ENCODE results near the gene BSCL2.
A peak's percentile ranks its signal among the peaks of the same experiment; 100 is the strongest.
"Not testable (repeated sequence)": the region's sequence is repeated elsewhere in the genome, so short reads cannot be mapped to it uniquely, and the experiment has no call there.

BSCL2 gene

DNA sequence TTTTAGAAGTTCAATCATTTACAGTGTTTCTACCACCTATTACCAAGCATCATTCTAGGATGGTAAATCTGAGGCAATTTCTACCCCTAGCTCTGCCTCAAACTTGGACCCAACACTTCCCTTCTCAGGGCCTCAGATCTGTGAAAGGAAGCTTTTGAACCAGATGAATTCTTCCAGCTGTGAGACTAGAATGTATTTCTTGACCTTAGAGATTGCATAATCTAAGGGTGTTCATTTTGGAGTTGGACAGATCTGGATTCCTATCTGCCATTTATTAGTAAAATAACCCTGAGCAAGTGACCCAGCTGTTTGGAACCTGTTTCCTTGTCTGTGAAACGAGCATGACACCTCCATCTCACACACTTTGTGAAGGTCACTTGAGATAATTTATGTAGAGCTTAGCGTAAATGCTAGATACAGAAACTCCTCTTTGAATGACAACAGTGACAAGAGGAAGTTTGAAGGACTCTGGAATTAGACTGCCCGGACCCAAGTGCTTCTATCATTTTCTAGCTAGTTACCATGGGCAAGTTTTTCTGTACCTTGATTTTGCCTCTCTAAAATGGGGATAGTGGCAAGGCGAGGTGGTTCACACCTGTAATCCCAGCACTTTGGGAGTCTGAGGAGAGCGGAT, 50.3 kb downstream of the BSCL2 start:
- DNase-seq (ENCODE audit: low read depth in 2 of 2): no peak

DNA sequence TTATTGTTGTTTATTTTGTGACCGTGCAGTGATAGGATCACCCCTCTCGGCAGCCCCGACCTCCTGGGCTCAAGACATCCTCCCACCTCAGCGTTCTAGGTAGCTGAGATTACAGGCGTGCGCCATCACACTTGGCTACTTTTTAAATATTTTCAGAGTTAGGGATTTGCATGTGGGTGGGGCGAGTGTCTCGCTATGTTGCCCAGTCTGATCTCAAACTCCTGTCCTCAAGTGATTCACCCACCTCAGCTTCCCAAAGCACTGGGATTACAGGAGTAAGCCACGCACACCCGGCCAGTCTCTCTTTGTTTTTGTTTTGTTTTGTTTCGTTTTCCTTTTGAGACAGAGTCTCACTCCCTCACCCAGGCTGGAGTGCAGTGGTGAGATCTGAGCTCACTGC, 52.9 kb downstream of the BSCL2 start:
- no peak for DNase-seq (ENCODE audit: low read depth in 2 of 2)

DNA sequence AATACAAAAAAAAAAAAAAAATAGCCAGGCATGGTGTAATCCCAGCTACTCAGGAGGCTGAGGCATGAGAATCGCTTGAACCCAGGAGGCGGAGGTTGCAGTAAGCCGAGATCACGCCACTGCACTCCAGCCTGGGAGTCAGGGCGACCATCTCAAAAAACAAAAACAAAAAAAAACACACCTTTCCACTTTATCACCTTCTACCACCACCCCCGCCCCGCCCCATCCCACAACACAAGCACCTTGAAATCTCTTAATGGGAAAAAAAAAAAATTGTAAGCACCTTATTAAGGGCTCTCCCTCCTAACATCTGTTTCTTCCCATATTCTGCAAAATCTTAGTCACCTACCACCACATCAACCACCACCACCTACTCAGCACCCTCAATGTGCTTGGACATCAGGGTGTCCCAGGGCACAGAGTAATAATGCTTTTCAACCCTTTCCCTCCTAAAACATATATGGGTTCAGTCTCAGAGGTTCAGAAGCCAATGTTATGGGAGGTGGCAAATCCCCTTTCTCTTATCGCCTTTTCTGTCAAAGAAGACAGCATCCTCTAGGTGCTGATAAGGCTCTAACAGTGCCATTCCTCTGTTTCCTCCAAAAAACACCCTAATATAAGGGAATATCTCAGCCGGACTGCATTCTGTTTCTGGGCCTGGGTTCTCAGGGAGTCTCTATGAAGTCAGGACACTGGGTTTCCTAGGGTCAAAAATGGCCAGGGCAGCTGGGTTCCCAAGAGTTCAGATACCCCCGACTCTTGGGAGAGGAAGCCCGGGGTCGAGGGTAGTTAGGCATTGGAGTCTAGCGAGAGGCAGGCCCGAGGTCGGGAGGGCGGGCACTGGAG, 54.8 kb downstream of the BSCL2 start:
- DNase-seq (ENCODE audit: low read depth in 2 of 2): no peak

DNA sequence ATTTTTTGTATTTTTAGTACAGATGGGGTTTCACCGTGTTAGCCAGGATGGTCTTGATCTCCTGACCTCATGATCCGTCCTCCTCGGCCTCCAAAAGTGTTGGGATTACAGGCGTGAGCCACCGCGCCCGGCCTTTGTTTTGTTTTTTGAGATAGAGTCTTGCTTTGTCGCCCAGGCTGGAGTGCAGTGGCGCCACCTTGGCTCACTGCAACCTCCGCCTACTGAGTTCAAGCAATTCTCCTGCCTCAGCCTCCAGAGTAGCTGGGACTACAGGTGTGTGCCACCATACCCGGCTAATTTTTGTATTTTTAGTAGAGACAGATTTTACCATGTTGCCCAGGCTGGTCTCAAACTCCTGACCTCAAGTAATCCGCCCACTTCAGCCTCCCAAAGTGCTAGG, 56.9 kb downstream of the BSCL2 start:
- not testable (repeated sequence) for DNase-seq (ENCODE audit: low read depth in 2 of 2)

DNA sequence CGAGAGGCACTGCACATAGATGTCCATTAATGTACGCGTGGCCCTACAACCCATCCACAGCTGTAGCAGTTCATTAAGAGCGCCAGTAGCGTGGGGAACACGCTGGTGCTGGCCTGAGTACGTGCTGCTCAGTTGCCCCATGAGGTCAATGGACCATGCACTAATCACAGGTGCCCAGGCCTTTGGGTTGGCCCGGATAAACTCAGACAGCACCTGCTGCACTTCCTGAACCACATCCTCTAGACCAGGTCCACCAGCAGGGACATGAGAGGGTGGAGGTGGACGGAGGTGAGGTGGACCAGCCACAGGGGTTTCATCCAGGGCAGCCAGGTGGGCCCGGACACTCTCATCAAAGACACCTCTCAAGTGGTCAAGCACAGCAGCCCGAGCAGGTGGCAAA, 57.7 kb downstream of the BSCL2 start:
- DNase-seq (ENCODE audit: low read depth in 2 of 2): no peak

DNA sequence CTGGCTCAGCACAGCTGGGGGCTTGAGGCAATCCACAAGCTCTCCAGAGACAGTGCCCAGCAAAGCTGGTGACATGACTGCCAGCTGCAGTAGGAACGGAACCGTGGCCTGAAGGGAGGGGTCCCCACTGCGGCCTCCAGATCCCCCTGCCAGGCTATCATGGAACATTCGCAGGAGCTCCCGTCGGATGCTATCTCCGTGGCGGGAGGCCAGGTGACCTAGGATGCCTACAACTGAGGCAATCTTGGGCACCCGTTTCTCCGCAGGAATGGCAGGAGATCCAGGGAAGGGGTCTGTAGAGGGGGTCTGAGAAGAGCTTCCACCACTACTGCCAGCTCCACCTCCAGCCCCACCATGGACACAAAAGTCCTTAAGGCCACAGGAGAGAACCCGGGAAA, 58.3 kb downstream of the BSCL2 start:
- DNase-seq (ENCODE audit: low read depth in 2 of 2): no peak

DNA sequence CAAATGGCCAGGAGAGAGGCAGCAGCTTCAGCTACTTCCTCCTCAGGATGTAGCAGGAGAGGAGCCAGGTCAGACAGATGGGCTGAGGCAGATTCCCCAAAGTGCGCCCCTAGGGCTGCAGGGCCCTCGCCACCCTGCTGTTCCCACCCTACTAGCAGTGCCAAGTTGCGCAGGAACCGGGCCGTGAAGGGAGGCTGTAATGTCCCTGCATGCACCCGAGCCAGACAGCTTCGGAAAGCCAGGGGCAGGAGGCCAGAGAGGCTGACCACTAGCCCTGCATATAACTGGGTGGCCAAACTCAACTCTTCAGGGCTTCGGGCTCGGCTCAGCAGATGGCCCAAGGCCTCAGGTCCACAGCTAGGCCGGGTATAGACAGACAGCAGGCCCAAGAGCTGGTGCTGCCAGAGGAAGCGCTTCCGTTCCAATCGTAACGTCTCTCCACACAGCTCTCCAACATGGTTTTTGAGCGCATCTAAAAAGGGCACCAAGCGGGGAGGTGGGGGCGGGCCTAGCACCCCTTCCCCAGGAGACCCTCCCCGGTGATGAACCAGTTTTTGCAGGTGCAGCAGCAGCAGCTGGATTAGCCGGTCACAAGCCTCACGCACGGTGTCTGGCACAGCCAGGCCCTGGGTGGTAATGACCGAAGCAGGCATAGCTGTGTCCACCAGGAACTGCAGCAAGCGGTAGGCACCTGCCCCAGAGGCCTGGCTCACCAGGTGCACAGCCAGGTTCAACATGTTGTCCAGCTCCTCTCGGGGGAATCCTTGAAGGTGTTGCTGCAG, 58.8 kb downstream of the BSCL2 start:
- no peak for DNase-seq (ENCODE audit: low read depth in 2 of 2)

DNA sequence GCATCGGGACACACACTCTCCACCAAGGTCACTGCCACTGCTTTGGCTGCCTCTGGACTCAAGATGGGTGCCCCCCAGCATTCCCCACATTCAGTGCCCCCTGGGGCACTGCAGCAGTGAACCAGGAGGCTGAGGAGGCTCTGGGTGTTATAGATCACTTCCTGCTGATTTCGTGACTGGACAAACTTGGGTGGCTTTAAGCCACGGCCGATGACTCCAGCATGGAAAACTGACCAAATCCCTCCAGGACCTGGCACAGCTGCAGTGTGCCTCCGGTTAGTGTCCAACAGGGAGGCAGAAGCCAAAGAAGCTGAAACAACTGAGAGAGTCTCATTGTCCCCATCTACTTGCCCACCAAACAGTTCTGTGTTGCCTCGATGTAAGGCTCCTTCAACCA, 59.6 kb downstream of the BSCL2 start:
- no peak for DNase-seq (ENCODE audit: low read depth in 2 of 2)

DNA sequence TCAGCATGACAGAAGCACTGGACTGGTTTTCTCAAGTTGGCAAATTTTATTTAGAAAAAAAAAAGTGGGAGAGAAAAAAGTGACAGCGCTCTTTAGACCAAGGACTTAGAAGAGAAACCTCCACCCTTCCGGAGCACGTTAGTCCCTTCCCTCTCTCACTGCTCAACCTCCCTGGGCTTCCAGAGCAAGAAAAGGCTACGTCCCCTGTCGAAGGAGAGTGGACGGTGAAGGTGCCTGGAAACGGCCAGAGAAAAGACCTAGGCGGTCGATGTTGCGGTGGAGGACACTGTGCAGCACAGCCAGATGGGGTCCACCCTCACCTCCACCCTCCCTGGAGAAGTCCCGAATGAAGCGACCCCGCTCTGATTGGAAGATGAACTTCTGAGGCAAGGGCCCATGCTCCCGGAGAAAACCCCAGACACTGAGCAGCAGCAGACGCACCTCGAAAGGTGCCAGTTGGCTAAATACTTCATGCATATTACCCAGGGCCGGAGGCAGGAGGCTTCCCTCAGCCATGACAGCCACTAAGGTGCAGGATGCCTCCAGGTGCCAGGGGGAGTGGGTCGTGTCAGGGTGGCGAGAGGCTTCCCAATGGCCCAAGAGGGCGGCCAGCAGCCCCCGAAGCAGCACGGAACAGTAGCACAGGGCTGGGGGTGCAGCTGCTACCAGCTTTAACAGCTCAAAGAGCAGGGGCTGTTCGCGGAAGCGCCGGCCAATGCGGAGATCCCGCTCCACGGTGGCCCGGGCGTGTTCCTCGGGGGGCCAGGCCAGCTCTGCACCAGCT, 60.2 kb downstream of the BSCL2 start:
- DNase-seq (ENCODE audit: low read depth in 2 of 2): no peak

DNA sequence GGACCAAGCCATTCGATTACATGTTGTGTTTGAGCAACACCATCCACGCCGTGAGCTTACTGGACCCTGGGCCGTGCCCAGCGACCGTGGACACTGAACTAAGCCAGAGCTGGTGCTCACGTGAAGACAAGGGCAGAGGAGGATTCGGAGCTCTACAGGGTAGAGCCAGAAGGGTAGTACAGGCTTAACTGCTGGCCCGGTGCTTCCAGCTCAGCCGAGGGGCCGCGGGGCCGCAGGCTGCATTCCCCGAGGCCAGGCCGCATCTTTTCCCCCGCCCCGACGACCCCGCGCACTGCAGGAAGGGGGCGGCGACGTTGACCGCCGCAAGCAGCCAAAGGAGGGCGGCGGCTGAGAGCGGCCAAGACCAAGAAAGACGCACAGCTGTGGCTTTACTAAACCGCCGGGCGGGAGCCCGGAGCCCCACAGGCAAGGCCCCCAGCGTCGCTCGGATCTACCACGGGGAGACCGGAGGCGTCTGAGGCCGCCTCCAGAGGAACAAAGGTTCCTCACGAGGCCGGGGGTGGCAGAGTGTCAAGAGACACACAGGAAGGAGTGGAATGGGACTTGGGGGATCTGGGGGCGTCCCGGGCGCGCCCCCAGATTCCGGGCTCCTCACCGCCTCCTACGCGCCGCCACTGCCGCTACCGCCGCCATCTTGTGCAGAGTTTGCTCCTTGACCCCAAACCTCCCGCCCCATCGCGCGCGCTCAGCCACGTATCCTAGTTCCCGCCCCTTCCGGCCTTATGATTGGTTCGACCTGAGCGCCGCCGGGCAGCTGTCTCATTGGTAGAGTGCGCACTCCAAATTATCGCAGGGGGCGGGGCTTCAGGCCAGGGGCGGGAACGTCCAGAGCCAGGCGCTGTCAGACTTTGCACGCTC, 61.0 kb downstream of the BSCL2 start, which contains the start of gene GANAB:
Gene GANAB (minus strand): TSS at position 668 of the 879 bp plus-strand sequence. CDS start 14 bp downstream, at position 654.
- peak; percentile 99 to 100 for DNase-seq (ENCODE audit: low read depth in 2 of 2)

DNA sequence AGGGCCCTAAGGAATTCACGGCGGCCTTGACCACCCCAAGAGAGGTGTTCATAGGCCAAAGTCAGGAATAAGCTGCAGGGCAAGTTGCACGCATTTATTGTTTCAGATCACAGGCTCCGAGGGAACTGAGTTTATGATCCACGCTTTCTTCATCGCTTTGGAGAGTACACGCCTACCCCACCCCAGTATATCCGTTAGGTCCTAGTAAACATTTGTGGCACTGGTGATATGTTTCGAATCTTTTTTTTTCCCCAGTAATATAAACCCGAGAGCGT, 61.6 kb downstream of the BSCL2 start:
- no peak for DNase-seq (ENCODE audit: low read depth in 2 of 2)

DNA sequence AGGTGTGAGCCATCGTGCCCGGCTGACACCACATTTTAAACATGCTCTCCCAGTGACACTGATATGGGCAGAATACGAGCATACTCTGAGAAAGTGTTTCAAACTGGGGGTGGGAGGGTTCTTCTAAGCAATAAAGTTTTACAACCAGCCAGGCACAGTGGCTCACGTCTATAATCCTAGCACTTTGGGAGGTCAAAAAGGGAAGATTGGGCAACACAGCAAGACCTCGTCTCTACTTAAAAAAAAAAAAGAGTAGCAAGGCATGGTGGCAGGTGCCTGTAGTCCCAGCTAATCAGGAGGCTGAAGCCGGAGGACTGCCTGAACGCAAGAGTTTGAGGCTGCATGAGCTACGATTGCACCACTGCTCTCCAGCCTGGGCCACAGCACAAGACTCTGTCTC, 63.0 kb downstream of the BSCL2 start:
- no peak for DNase-seq (ENCODE audit: low read depth in 2 of 2)

All from activated CD4-positive, alpha-beta T cell treated with anti-CD3 and anti-CD28 coated beads for 24 hours (primary cell).